Measurements from ENCODE around the gene SHB.

DNA sequence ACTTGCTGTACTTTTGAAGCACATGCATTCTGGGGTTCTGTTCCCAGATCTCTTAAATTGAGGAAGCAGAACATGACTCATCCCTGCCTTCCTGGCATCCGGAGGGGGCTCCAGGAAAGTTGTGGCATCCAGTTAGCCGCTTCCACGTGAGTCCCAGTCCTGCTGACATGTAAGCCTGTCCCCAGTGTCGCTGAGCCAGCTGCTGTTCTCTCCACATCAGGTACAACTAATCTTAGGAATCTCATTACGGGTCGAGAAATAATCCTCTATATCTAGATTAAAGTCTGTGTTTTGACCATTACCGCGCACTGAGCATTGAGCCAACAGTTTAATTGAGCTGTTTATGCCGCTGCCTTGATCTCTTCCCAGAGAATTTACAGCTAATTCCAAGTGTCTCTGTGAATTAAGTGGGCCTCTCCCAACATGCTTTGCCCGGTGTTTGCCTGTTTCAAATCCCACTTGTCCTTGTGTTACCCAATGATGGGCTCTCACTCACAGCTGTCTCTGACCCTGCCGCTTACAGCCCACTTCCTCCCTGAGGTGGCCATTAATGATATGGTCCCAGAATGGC is 10.5 kb upstream of the SHB start:
- TF ChIP-seq, protein P1, sequence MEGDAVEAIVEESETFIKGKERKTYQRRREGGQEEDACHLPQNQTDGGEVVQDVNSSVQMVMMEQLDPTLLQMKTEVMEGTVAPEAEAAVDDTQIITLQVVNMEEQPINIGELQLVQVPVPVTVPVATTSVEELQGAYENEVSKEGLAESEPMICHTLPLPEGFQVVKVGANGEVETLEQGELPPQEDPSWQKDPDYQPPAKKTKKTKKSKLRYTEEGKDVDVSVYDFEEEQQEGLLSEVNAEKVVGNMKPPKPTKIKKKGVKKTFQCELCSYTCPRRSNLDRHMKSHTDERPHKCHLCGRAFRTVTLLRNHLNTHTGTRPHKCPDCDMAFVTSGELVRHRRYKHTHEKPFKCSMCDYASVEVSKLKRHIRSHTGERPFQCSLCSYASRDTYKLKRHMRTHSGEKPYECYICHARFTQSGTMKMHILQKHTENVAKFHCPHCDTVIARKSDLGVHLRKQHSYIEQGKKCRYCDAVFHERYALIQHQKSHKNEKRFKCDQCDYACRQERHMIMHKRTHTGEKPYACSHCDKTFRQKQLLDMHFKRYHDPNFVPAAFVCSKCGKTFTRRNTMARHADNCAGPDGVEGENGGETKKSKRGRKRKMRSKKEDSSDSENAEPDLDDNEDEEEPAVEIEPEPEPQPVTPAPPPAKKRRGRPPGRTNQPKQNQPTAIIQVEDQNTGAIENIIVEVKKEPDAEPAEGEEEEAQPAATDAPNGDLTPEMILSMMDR (conservative IDR thresholded peaks at IDR 0.05; ENCODE audit: low read depth, low read length), result no peak
- no peak for TF ChIP-seq EZH2 (IDR thresholded peaks at IDR 0.05; ENCODE audit: low read length, unreplicated experiment)
